Fibroblast of peridontal ligament (primary cell): ENCODE results near the gene KAZN.

Experiments
- DNase-seq: peaks from one replicate; pipeline ENCODE4 v3.0.0-alpha.2; 2010; ENCODE audit errors: extremely low read depth

The KAZN gene

DNA sequence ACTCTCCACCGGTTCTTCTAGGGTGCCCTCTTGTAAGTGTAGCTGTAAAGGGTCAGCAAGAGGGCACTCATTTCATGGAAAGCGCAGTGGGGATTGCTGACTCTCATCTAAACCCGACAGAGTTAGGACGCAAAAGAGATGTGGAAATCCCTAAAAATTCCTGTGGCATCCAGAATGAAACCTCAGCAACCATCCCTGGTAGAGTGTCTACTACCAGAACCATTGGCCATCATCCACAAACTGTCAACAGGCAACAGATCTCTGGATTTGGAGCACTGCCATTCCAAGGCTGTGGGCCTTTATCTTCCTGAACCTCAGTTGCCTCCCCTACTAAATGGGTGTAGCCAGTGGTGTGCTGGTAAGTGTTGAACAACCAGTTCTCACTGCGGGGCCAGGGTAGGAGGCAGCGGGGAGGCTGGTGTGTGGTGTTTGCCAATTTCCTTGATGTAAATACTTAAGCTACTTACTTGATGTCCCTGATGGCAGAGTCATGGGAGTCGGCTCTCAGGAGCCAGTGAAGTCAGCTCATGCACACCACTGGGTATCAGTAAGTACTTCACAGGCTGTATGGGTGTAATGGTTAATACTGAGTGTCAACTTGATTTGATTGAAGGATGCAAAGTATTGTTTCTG is 195.8 kb downstream of the KAZN start:
- DNase-seq, result peak; percentile 40

DNA sequence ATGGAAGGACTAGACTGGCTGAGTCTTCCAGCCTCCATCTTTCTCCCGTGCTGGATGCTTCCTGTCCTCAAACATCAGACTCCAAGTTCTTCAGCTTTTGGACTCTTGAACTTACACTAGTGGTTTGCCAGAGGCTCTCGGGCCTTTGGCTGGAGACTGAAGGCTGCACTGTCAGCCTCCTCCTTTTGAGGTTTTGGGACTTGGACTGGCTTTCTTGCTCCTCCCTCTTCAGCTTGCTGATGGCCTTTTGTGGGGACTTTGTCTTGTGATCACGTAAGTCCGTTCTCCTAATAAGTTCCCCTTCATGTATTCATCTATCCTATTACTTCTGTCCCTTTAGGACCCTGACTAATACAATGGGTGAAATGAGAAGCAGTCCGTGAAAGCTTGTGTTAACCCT is 196.4 kb downstream of the KAZN start:
- DNase-seq, result no peak

DNA sequence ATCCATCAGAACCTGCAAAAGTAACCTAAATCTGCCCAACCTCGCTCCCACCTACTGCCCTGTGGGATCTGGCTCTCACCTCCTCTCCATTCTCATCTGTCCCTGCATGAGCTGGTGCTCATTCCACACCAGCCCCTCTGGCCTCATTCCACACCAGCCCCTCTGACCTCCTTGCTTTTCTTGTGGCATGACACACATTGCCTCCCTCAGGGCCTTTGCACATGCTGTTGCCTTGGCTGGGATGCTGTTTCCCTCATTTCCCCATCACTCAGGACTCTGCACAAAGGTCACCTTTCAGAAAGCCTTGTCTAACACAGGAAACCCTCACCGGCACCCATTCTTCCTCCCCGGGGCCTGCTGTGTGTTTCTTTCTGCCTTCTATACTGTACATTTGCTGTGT is 197.1 kb downstream of the KAZN start:
- DNase-seq, result no peak

DNA sequence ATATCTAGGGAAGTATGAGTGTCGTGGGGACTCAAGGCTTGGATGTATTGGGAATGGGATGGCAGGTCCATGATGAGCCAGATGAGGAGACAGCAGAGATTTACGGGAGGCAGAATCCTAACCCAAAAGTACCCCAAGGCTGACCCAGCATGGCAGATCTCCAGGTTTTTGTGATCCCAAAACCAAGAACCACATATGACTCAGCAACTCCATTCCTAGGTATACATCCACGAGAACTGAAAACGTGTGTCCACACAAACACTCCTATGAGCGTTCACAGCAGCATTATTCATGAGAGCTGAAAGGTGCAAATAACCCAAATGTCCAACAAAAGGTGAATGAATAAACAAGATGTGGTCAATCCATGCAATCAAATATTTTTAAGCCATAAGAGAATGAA is 201.5 kb downstream of the KAZN start:
- DNase-seq, result no peak

DNA sequence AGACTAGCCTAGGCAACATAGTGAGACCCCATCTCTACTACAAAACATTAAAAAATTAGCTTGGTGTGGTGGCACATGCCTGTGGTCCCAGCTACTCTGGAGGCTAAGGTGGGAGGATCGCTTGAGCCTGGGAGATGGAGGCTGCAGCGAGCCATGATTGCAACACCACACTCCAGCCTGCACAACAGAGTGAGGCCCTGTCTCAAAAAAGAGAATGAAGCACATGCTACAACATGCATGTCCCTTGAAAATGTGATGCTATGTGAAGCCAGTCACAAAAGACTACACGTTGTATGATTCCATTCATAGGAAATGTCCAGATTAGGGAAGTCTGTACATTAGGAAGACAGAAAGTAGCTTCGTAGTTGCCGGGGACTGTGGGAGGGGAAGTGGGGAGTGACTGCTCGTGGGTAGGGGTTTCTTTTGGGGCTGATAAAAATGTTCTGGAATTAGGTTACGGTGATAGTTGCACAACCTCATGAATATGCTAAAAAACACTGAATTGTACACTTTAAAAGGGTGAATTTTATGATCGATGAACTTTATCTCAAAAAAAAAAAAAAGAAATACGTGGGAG is 202.1 kb downstream of the KAZN start:
- DNase-seq, result no peak

DNA sequence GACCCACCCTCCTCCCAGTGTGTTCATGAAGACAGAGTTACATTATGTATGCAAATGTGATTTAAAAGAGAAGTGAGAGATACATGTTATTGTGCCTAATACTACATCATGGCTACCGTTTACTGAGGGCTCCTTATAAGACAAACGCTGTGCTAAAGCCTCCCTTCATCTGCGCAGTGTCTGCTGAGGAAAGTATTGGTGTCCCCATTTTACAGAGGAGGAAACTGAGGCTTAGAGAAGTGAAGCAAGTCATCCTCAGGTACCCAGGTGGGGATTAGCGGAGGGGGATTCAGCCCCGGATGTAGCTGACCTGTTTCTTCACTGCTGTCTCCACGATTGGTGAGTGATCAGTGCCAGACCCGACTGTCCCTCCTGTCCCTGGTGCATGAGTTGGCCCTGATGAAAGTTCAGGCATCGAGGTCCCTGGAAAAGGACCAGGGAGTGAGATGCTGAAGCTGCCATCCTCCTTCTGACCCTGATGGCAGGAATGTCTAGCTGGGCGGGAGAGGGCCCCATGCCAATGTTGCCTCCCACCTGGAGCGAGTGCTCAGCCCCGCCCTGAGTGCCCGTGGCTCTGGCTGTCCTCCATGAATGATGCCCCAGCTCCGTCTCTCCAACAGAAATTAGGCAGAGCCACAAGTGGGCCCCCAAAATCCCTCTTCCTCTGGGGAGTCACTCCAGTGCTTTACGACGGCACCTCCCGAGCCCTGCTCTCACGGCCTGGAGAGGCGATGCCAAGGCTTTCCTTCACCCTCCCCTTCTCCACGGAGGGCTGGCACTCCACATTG is 204.7 kb downstream of the KAZN start:
- DNase-seq, result no peak

DNA sequence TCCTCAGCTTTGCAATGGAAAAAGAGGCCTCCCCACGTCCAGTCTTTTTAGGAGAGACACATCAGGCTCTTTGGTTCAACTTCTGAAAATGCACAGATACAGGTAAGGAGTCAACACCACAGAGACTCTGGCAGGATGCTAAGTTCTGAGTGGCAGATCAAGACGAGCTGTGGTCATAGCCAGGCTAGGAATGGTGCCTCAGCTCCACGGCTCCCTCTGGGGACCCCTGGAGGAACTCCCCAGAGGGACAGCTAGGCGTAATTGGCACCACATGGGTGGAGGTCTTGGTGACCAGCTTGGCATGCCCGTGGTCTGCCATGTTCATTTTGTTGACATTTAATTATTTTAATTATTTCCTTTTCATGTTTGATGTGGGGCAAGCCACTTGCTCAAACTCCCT is 206.1 kb downstream of the KAZN start:
- no peak for DNase-seq

DNA sequence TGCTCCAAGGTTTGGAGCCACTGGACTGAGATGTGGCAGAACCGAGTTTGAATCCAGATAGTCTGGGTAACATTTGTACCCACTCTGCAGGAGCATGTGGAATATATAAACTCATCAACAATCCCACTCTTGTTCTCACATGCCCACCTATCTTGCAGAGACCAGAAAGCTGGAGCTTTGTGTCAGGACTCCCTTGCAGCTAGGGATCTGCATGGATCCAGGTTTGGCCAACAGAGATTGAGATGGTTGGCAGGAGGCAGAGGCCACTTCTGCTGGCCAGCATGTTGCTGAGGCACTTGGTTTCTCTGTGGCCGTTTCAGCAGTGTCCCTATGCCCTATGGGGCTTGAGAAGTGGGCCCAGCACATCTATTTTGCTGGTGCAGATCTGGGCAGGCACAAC is 208.3 kb downstream of the KAZN start:
- no peak for DNase-seq

DNA sequence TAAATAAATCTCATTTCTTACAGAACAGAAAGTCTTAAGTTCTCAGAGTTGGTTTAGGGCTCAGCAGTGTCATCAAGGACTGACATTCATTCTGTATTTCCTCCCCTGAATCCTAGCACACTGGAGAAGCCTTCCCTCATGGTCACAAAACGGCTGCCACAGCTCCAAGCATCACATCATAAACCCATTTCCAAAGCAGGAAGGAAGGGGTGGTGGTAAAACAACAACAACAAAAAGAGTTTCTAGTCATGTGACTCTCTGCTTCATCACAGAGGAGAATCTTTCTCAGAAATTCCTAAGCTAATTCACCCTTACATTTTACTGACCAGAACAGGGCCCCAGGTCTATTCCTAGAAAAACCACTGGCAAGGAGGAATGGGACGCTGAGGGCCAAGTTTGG is 210.3 kb downstream of the KAZN start:
- no peak for DNase-seq

DNA sequence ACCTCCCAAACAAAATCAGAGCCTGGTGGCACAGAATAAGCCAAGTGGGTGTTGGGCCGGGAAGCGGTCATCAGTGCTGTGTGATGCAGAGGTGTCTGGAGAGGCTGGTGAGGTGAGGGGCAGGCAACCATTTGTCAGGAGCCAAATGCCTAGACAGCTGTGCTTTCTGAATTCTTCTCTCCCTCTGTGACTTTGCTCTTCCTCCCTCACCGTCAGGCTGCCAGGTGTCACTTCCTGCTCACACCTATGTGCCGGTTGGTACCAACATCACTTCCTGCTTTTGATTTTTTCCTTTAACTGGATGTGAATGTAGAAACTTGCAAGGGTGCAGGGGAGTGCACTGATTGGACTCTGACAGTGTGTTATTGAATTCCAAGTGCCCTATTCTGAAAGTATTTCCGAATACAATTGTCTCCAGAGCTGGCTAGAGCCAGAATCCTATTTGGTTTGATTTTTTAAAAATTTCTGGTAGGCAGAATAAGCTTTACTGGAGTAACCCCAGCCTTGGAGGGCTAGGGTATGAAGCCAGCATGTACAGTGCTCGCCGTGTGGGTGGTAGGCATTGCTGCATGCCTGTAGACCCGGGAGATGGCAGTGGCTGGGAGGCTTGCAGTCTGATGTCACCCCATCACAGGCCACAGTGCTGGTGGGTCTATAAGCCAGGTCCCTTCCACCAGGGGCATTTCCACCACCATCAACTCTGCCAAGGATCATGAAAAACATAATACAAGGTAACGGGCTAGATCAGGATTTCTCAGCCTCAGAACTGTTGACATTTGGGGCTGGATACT is 210.9 kb downstream of the KAZN start:
- no peak for DNase-seq

DNA sequence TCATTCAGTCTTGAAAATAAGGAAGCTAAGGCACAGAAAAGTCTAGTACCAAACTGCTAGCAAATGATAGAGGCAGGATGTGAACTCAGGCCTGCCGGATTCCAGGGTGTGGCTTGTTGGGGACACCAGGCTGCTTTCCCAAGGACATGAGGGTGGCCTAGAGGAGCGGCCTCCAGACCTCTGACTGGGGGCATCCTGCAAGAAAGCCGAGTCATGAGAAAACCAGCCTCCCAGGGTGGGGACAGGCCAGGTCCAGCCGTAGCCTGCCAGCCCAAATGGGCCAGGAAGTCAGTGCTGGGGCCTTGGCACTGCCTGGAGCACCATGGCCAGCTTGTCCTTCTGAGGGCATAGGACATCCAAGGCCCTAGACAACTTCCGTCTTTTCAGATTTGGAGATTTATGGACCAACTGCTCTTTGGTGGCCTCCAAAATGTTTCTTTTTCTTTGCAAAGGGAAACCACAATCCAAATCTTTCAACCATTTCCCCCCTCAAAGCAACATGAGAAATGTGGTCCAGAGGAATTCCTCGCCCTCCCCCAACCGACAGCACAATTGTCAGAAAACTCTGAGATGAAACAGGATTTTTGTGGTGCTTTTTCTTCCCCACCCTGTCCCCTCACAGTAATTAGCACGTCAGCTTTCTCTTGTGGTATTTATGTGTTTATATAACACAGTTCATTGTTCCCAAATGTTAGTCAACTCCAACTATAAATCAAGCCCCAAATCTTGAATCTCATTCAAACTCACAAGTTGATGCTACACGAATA is 212.3 kb downstream of the KAZN start:
- DNase-seq, result peak; percentile 19

DNA sequence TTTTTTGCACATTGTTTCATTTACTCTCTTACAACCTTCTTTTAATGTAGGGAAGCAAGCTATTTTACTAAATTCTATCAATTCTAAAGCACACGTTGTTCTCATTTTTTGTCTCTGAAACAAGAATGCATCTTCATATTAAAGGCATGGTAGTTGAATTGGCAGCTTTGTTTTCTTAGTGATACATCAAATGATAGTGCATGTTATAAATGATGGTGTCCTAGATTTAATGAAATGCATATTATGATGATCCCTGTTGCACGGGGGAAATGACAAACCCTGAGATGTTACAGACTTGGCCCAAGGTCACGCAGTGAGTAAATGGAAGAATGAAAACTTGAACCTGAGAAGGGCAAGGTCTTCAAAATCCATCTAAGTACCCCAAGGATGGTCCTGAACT is 213.1 kb downstream of the KAZN start:
- no peak for DNase-seq

DNA sequence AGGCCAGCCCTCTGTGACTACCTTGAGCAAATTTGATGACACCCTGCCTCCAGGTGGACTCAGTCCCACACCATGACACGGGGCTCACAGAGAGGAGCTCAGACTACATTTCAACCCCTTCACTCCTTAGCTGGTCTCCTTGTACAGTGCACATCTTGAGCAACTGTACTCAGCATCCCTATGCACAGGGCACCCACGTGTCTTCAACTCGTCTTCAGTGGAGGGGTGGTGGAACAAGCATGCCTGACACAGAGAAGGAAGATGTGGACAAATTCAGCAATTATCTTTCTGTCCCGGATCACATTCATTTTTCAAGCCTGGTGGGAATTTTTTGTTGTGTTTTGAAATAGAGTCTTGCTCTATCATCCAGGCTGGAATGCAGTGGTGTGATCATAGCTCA is 213.7 kb downstream of the KAZN start:
- no peak for DNase-seq

DNA sequence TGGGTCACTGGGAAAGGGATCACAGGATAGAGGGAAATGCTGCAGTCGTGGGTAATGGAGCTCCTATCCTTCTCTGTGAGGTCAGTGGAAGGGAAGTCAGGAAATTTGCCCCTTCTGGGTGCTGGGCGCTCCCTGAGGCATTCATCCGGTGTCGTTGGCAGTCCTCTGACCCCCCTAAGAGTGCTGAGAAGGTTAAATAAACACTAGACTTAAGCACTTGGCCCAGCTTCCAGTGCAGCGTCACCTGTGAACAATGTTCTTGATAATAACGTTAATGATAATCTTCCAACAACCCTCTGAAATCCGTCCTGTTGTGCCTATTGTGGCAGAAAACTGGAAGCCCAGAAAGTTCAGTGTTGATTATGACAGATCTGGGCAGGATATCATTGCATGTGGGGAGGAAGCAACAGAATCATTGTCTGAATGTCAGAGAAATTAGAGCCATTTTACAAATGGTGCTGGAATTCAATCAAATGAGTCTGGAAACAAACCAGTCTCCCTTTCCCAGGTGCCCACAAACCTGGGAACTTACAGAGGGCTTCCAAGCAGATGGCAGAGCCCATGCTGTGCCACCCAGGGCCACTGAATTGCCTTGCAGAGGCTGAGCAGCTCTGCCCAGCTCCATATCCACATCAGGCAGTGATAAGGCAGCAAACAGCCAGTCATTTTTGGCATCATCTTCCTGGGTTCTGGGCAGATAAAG is 216.8 kb downstream of the KAZN start:
- no peak for DNase-seq

DNA sequence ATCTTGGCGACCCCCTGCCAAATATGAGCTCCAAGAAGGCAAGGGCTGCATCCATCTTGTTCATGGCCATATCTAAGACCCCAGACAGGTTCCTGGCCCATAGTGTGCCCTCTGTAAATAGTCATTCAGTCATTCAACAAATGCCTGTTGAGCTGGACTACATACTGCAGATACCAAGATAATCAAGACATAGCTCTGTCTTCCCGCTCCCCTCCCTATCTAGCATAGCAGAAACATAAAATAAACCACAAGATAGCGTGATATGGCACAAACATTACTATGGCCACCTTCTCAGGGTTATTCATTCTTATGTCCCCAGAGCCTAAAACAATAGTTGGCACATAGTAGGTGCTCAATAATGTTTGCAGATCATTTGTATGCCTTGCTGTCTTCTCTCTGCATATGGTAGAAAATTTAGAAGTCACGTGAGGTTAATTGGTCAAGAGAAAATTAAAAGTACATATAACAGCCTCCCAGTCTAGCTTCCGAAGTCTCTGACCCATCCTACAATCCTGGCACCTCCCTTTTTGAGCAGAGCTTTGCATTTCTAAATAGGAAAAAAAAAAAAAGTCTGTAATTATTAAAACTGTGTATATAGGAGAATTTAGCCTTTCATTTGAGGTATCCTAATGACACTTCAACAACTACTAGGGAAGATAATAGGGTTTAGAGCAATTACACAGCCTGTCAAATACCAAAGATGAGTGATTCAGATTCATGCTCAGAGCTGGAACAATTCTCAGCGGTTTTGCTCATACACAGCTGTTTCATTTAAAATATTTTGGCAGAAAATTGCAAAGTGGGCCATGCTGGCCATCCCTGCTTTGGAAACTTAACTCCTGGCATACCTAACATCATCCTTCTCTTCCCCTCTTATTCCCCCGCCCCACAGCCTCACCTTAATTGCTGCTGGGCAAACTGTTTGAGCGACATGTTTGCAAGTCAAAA is 219.0 kb downstream of the KAZN start:
- peak; percentile 46 for DNase-seq

DNA sequence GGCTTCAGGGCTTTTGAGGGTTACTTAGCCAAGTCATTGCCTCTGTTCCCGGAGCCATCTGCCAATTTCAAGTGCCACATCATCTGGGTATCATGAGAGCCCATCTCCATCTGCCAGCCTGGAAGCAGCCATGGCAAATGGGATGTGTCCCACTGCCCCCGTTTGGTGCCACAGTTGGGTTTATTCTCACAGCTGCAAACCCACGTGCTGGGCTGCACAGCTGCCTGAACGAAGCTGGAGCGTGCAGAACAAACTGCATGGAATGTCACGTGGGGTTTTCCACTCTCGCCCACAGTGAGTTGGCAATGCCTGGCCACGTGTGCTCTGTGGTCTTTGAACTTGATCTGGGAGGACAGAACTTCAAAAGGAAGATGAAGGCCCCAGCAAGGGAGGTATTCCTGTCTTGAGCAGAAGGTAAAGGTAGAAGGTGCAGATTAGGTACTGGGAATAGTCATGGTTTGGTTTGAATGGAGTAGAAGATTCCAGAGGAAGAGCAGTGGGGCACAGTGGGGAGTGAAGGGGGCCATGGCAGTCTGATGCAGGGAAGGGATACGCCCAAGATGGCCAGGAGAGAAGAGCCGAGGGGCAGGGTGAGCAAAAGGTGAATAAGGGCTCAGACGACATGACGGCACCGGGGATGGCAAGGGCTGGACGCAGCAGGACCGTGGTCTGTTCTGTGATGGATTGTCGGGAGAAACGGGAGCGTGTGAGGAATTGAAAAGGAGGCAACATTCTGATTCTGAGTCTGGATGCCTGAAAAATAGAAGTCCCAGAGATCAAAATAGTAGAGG is 222.0 kb downstream of the KAZN start:
- DNase-seq, result no peak

DNA sequence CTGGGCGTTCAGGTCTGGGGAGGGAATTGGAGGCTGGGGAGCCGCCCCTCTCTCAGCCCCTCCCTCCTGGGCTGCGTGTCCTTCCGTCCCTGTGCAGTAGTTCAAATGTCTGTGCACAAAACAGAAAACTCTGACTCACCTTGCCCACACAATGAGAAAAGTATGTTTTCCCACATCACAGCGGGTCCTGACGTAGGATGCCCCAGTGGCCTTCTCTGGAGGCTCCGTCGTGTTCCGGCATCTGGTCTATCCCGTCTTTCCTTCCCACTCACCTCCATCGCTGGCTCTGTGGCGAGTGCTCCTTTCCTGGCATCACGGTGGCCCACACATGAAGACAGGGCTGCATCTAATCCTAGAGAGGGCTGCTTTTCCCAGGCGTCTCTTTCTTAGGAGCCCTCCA is 224.0 kb downstream of the KAZN start:
- no peak for DNase-seq

DNA sequence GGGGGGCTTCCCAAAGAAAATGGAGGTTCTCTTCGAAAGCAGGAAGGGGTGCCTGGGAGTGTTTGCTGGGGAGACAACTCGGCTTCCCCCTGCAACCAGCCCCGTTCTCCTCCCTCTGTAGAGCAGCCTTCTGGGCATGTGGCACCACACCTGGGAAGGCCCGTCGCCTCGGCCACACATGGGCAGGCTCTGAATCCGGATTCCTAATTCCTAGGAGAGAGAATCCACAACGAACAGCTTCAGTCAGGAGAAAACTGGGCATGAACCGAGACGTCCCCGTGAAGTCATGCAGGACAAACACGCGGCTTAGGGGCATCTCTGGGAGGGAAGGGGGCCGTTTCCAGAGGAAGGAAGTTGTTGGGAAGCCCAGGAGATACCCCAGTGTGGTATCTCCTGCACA is 224.5 kb downstream of the KAZN start:
- DNase-seq, result no peak

DNA sequence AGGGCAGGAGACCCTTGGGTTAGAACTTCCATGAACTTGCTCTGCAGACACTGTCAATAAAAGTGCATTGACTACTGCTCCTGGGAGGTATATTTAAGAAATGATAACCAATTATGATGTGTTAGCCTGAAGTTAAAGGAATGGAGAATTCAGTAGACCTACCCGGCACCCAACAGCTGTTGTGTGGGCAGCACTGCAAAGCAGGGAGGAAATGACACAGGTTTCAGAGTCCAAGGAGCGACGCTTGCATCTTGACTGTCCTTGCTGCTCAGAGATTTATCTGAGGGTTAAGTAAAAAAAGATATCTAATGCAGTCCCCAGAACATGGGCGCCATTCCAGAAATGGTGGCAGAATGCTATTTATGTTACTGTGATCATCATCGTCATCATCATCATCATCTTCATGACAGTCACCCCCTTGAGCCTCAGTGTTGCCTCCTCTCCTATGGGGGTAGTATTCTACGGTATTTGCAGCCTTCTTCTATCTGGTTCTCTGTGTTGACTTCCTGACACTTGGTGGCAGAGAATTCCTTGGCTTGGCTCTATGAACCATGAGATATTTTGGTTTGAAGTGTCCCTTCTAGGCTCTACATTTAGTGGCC is 225.9 kb downstream of the KAZN start:
- no peak for DNase-seq
